Lower leg skin (tissue), 3 donors: ENCODE results near the gene JADE1.

Experiments
- CTCF ChIP-seq, 3 donors: fragments of 450-650 bp; IDR thresholded peaks; one replicate each; pipeline ENCODE4 v1.5.1; 2016; ENCODE audit warnings: antibody characterized with exemption in 3 of 3, mild to moderate bottlenecking in 3 of 3, moderate library complexity in 2 of 3
- POLR2A ChIP-seq, 2 donors: fragments of 450-650 bp; IDR thresholded peaks; one replicate each; pipeline ENCODE4 v1.6.1; 2016 to 2017; ENCODE audit warnings: antibody characterized with exemption in 2 of 2, mild to moderate bottlenecking in 1 of 2, moderate library complexity in 1 of 2

- TF ChIP-seq CTCF (IDR thresholded peaks at IDR 0.05) = no peak
- TF ChIP-seq POLR2A (IDR thresholded peaks at IDR 0.05) = no peak
Observed at GRCh38 chr4:128916832-128917231, 107.3 kb downstream of the JADE1 start.
